Fibroblast of mammary gland (primary cell): ENCODE results near the gene S1PR1.
A peak's percentile ranks its signal among the peaks of the same experiment; 100 is the strongest.
"Not testable (repeated sequence)": the region's sequence is repeated elsewhere in the genome, so short reads cannot be mapped to it uniquely, and the experiment has no call there.

Source experiments
- DNase-seq: peaks from one replicate; pipeline ENCODE4 v3.0.0-alpha.2; 2010; ENCODE audit warnings: low read depth
- H3K4me3 ChIP-seq: 2 replicates; pipeline ENCODE4 v1.5.1; 2011; ENCODE audit warnings: low read depth, mild to moderate bottlenecking, low read length, moderate library complexity; ENCODE audit not compliant: control insufficient read depth
- TF ChIP-seq, protein P1 (sequence below): conservative IDR thresholded peaks from 2 replicates; pipeline ENCODE4 v1.5.1; 2011; ENCODE audit warnings: low read depth, low read length, inconsistent platforms; ENCODE audit not compliant: control insufficient read depth, insufficient read depth

S1PR1 gene

DNA sequence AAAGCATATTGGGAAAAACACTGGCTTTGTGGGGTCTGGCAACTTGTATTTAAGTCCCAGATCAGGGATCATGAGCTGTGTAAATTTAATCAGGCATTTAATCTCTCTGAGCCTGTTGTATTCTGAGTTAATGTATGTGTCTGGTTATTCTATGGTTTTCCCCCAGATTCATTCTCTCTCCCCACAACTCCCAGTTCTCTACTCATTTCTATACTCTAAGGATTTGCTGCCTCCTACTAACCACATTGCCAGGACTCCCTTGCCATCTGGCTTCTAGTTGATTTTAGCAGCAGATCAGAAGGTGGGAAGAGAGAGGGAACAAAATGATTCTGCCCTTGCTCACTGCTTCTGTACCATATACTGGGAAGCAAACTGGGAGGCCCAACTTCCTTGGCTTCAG, 31.4 kb upstream of the S1PR1 start:
- TF ChIP-seq, protein P1, sequence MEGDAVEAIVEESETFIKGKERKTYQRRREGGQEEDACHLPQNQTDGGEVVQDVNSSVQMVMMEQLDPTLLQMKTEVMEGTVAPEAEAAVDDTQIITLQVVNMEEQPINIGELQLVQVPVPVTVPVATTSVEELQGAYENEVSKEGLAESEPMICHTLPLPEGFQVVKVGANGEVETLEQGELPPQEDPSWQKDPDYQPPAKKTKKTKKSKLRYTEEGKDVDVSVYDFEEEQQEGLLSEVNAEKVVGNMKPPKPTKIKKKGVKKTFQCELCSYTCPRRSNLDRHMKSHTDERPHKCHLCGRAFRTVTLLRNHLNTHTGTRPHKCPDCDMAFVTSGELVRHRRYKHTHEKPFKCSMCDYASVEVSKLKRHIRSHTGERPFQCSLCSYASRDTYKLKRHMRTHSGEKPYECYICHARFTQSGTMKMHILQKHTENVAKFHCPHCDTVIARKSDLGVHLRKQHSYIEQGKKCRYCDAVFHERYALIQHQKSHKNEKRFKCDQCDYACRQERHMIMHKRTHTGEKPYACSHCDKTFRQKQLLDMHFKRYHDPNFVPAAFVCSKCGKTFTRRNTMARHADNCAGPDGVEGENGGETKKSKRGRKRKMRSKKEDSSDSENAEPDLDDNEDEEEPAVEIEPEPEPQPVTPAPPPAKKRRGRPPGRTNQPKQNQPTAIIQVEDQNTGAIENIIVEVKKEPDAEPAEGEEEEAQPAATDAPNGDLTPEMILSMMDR = no peak
- no peak overlapping the region for H3K4me3 ChIP-seq
- no peak for DNase-seq

GRCh38 chr1:101206139-101206538, 30.7 kb upstream of the S1PR1 start:
- not testable (repeated sequence) for H3K4me3 ChIP-seq, DNase-seq

GRCh38 chr1:101207271-101207670, 29.5 kb upstream of the S1PR1 start:
- DNase-seq, H3K4me3 ChIP-seq: not testable (repeated sequence)

GRCh38 chr1:101207891-101208290, 28.9 kb upstream of the S1PR1 start:
- TF ChIP-seq, protein P1 = no peak
- no peak overlapping the region for H3K4me3 ChIP-seq
- peak; percentile 9 for DNase-seq

DNA sequence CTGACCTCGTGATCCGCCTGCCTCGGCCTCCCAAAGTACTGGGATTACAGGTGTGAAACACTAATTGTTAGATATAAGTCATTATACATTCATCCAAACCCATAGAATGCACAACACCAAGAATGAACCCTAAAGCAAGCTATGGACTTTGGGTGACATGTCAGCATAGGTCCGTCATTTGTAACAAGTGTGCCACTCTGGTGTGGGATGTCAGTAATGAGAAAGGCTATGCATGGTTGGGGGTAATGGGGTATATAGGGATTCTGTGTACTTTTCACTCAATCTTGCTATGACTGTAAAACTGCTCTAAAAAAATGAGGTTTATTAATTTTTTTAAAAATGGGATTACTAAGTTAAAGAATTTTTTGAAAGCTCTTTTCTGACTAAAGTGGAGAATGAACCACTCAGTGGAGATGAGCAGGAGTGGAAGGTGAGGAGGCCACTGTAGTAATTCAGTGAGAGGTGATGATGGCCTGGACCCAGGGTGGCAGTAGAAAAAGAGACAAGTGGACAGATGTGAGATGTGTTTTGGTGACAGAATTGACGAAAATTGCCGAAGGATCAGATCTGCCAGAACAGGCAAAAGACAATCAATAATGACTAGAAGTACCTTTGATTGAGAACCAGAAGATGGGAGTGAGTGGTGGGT, 21.3 kb upstream of the S1PR1 start:
- TF ChIP-seq, protein P1 = no peak
- DNase-seq = no peak
- H3K4me3 ChIP-seq = no peak overlapping the region

DNA sequence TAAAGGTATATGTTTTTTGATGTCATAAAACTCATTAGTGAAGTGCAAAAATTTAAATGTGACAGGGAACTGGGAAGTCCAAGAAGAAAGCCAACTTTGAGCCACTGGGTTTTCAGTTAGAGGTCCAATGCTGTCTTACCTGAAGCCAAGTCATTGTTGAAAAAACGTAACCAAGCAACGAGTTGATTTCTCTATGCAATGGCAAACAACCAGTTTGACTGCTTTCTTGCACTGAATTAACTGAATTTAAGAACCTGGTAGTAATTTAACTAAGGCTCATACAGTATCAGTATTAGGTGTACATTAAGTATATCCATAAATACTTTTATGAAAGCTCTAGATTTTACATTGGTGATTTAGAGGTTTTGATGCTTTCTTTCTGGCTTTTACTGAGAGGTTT, 20.2 kb upstream of the S1PR1 start:
- no peak overlapping the region for H3K4me3 ChIP-seq
- no peak for DNase-seq
- TF ChIP-seq, protein P1 = no peak

DNA sequence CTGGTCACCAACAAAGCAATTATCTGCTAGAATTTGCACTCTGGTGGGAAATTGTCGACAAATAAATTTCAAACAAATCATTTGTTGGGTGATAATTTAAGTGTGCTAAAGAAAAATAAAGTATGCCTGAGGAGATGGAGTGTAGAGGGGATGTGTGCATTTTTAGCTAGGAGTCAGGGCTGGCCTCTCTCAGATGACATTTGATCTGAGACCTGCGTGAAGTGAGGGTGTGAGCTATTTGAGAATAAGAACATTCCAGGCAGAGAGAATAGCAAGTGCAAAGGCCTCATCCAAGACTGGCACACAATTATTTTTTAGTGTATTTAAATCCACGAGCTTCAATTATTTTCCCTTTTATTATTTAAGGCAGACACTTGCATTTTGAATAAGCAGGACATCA, 19.7 kb upstream of the S1PR1 start:
- TF ChIP-seq, protein P1 = no peak
- no peak overlapping the region for H3K4me3 ChIP-seq
- no peak for DNase-seq

GRCh38 chr1:101218968-101219367, 17.9 kb upstream of the S1PR1 start:
- not testable (repeated sequence) for DNase-seq, H3K4me3 ChIP-seq
